Spleen (tissue), 7 donors: Measurements from ENCODE around the gene ZNF385B.

Source experiments
- CTCF ChIP-seq, 11 experiments: fragments of 200-600 bp in 7 of 11; fragments of 450-650 bp in 4 of 11; sonication (generic) in 4 of 11; IDR thresholded peaks in 8 of 11; conservative IDR thresholded peaks in 3 of 11; 1 replicate in 7 of 11; 2 replicates in 4 of 11; pipeline versions ENCODE4 v1.4.0 to v1.8.0; 2016 to 2021; ENCODE audit warnings: antibody characterized with exemption in 11 of 11, inconsistent platforms in 4 of 11, mild to moderate bottlenecking in 1 of 11
- POLR2A ChIP-seq, 3 donors: fragments of 450-650 bp; IDR thresholded peaks; one replicate each; pipeline ENCODE4 v1.5.1; 2017; ENCODE audit warnings: antibody characterized with exemption in 3 of 3, mild to moderate bottlenecking in 1 of 3
- donor health status: DM: no; HTN: no; CAD: no; lungs with moderate emphysema.
- donor health status: DM: no; HTN: no; CAD: no.
- donor health status: DM: no; HTN: no; CAD: no.

- TF ChIP-seq CTCF (IDR thresholded peaks at IDR 0.05 in 8 of 11, conservative IDR thresholded peaks at IDR 0.05 in 3 of 11) = no peak
- TF ChIP-seq POLR2A (IDR thresholded peaks at IDR 0.05) = no peak
These were observed 50.4 kb downstream of the ZNF385B start for GRCh38 chr2:179811042-179811441.
